Common myeloid progenitor, CD34-positive (primary cell): Measurements from ENCODE around the gene POLD1. TPM values are rescaled to one million over a fixed set of nuclear protein-coding genes. Genes with fewer than 3 reads are reported as not detected.
A peak's percentile ranks its signal among the peaks of the same experiment; 100 is the strongest.
"Not testable (repeated sequence)": the region's sequence is repeated elsewhere in the genome, so short reads cannot be mapped to it uniquely, and the experiment has no call there.

Experiments used
- CTCF ChIA-PET: fragments of 350-600 bp; sonication (Branson Sonifier 250); formaldehyde crosslinking; loops from one replicate; lab custom pipeline; 2021; ENCODE audit warnings: antibody characterized with exemption; lab: Charles Lee
- POLR2A ChIA-PET: fragments of 350-600 bp; sonication (Branson Sonifier 250); formaldehyde crosslinking; loops from one replicate; lab custom pipeline; 2021; ENCODE audit warnings: antibody characterized with exemption; lab: Charles Lee
- DNase-seq, 3 donors: peaks; one replicate each; pipeline versions ENCODE4 v3.0.0 to v3.0.0-alpha.2; 2013
- H3K27ac ChIP-seq, 2 experiments: 1 replicate in 1 of 2; 2 replicates in 1 of 2; pipeline ENCODE4 v1.7.0; 2013; ENCODE audit warnings: inconsistent platforms in 2 of 2, low read length in 2 of 2, mild to moderate bottlenecking in 2 of 2, low read depth in 1 of 2, moderate library complexity in 1 of 2; ENCODE audit not compliant: severe bottlenecking in 2 of 2, insufficient read depth in 1 of 2, poor library complexity in 1 of 2
- H3K27me3 ChIP-seq, 5 experiments: replicated peaks in 2 of 5; 1 replicate in 3 of 5; 2 replicates in 2 of 5; pipeline versions ENCODE4 v1.6.1 to v1.7.0; 2013; ENCODE audit warnings: low read length in 4 of 5, mild to moderate bottlenecking in 2 of 5, moderate library complexity in 2 of 5, inconsistent platforms in 1 of 5; ENCODE audit not compliant: insufficient read depth in 5 of 5, control insufficient read depth in 4 of 5
- H3K36me3 ChIP-seq, 4 experiments: 1 replicate in 2 of 4; 2 replicates in 2 of 4; pipeline versions ENCODE4 v1.6.1 to v1.7.0; 2013; ENCODE audit warnings: low read length in 3 of 4, control low read depth in 1 of 4, mild to moderate bottlenecking in 1 of 4; ENCODE audit not compliant: control insufficient read depth in 4 of 4, insufficient read depth in 4 of 4
- H3K4me1 ChIP-seq, 4 experiments: 1 replicate in 3 of 4; 2 replicates in 1 of 4; pipeline versions ENCODE4 v1.6.1 to v1.7.1; 2013; ENCODE audit warnings: low read length in 3 of 4, mild to moderate bottlenecking in 3 of 4, control low read depth in 1 of 4, inconsistent platforms in 1 of 4, moderate library complexity in 1 of 4; ENCODE audit not compliant: control insufficient read depth in 4 of 4, insufficient read depth in 4 of 4; ENCODE audit errors: control extremely low read depth in 1 of 4
- H3K4me3 ChIP-seq, 7 experiments: 1 replicate in 4 of 7; 2 replicates in 3 of 7; pipeline versions ENCODE4 v1.5.1 to v1.7.0; 2013; ENCODE audit warnings: mild to moderate bottlenecking in 7 of 7, low read length in 6 of 7, moderate library complexity in 6 of 7, inconsistent platforms in 2 of 7, low read depth in 2 of 7, control low read depth in 1 of 7; ENCODE audit not compliant: insufficient read depth in 4 of 7, control insufficient read depth in 1 of 7; ENCODE audit errors: extremely low read depth in 1 of 7
- H3K9me3 ChIP-seq, 5 experiments: 1 replicate in 4 of 5; 2 replicates in 1 of 5; pipeline versions ENCODE4 v1.6.1 to v1.7.1; 2013; ENCODE audit warnings: low read length in 4 of 5, mild to moderate bottlenecking in 2 of 5, inconsistent platforms in 1 of 5, low read depth in 1 of 5, moderate library complexity in 1 of 5; ENCODE audit not compliant: control insufficient read depth in 4 of 5, insufficient read depth in 2 of 5; ENCODE audit errors: control extremely low read depth in 1 of 5
- WGBS: methylation state at CpG from one replicate; pipeline ENCODE4 v1.1.5; 2013; ENCODE audit not compliant: insufficient coverage; 5-methylcytosine and 5-hydroxymethylcytosine counted together
- polyA plus RNA-seq: library from polyadenylated mRNA; unstranded; fragments of 120-200 nt; gene quantifications from one replicate; pipeline ENCODE4 v1.2.1, GENCODE V29; 2013

The POLD1 gene
- polyA plus RNA-seq, result 28.5 TPM

DNA sequence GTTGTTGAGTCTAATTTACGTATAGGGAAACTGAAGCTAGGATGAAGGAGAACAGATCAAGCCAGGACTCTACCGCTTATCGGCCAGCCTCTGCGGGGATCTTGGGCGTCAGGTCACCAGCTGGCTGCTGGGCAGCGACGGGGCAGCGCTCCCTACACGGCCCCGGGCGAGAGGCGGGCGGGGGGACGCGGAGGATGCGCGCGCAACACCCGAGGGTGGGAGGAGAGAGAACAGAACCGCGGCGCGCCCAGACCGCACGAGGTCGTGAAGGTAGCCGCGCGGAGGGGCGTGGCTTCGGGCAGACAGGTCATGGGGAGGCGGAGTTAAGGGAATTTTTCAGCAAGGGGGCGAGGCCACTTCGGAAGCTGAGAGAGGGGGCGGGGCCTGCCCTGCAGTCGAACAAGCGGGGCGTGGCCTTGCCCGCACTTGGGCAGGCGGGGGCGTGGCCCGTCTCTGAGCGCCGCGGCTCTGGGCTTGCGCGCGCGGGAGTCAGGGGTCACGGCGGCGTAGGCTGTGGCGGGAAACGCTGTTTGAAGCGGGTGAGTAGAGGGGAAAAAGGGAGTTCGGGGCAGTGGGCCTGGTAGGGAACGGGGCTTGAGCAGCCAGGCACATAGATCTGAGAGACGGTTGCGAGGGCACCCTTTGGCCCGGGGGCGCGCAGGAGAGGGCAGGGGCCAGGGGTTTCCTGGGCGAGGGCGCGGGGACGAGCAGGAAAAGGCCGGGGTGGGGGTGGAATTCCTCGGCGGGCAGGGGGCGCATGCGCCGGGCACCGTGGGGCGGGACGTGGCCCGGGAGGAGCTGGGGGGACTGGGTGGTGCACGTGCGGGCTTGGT, at the start of gene POLD1:
Gene POLD1 (plus strand): TSS at position 496 of the 833 bp plus-strand sequence. CDS start 14,505 bp downstream, outside the sequence.
- H3K4me1 ChIP-seq, result peaks cover 2 to 37% (median 18%) of the 10 kb centered on the region in 4 experiments
- DNase-seq, result peak; percentile 97 to 99 (median 98)
- H3K4me3 ChIP-seq, result peak within 1 kb of the TSS; percentile 43 to 86 (median 77)
- no peaks in the 10 kb centered on the region for H3K9me3 ChIP-seq
- ChIA-PET POLR2A (interaction anchor here (1.3 kb wide), 1 partner anchor 31 kb away, joined by 4 read pairs; no protein-coding TSS in a partner anchor), CTCF (interaction anchor here (1.7 kb wide), 1 partner anchor 31 kb away, joined by 5 read pairs; no protein-coding TSS in a partner anchor)
- peak within 1 kb of the TSS; percentile 2 to 73 for H3K27ac ChIP-seq
- WGBS, result under 1% methylated on average over 75 of the region's 78 CpGs
- no peaks in the 10 kb centered on the region for H3K27me3 ChIP-seq
- peaks cover 4 to 56% (median 36%) of the 10 kb centered on the region in 4 experiments for H3K36me3 ChIP-seq

DNA sequence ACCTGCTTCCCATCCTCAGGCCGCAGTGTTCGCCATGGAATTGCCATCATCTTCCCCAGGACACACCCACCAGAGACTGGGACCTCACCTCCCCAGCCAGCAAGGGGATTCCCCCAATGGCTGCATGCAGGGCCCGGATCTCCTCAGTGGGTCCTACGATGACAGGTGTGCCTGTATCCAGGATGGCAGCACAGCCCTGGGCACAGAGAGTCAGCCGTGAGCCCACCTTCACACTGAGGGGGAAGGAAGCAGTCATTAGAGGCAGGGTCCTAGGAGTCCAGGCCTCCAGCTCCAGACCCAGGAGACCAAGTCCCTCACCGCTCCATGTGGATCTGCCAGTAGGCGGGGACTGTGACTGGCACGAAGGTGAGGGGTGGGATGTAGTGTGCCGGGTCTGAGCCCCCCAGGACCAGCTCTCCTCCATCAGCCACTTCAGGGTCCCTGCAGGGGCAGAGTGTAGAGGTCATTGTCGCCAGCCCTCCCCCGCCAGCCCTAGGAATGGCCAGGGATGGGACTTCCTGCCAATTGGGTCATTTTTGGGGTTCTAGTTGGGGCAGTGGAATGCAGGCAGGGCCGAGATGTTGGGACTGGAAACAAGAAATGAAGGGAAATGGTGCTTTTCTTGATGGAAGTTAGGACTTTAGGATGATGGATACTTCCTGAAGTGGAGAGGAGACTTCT, 49.3 kb upstream of the POLD1 start:
- Histone ChIP-seq H3K9me3 (peaks cover 0 to 8% (median under 1%) of the 10 kb centered on the region in 5 experiments), H3K36me3 (no peaks in the 10 kb centered on the region), H3K4me1 (peaks cover 2 to 39% (median 22%) of the 10 kb centered on the region in 4 experiments), H3K4me3 (no peak overlapping the region), H3K27me3 (peaks cover 0 to 35% (median 23%) of the 10 kb centered on the region in 5 experiments), H3K27ac (no peak overlapping the region)
- WGBS, result 96% methylated on average over 8 of the region's 12 CpGs
- POLR2A ChIA-PET, result no interaction called here
- DNase-seq, result no peak
- CTCF ChIA-PET, result no interaction called here

DNA sequence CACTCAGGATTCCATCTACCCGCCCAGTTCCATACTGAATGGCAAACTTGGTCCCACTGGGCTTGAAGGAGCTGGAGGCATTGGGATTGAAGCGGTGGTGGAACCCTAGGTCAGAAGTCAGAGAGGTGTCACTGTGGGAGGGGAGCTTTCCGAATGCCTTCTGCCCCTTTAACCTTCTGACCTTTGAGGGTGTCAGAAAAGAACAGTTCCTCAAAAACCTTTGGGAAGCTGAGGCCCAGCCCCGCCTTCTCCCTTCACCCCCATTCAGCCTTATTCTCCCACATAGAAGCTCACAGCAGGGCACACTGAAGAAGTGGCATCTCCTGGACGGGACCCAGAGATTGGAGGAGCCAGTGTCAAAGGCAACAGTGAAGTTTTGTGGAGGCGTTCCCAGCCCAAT, 47.1 kb upstream of the POLD1 start:
- H3K27ac ChIP-seq, DNase-seq, H3K9me3 ChIP-seq, POLR2A ChIA-PET, H3K4me3 ChIP-seq, H3K36me3 ChIP-seq: not testable (repeated sequence)
- Histone ChIP-seq H3K4me1 (peaks cover 0 to 21% (median 14%) of the 10 kb centered on the region in 4 experiments), H3K27me3 (peaks cover 0 to 19% (median 13%) of the 10 kb centered on the region in 5 experiments)
- CTCF ChIA-PET, result interaction anchor here (1.1 kb wide), 1 partner anchor 14 kb away, joined by 3 read pairs; no protein-coding TSS in a partner anchor
- 100% methylated on average over 1 of the region's 6 CpGs for WGBS

DNA sequence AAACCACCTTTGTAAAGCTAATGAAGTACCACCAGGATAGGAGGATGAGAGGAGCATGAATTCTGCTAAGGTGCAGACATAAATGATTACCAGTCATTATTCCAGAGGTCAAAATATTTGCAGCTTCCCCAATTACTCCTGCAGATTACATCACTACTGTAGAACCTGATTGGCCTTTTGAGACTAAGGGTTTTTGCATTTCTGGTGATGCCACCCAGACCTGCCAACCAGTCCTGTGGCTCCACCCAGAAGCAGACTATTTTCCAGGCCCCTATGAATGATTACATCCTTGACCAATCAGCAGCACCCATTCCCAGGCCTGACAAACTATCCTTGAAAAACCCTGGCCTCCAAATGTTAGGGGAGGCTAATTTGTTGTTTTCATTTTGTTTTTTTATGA, 43.8 kb upstream of the POLD1 start:
- no peaks in the 10 kb centered on the region for H3K4me1 ChIP-seq
- H3K36me3 ChIP-seq, result no peaks in the 10 kb centered on the region
- no peak overlapping the region for H3K27ac ChIP-seq
- H3K27me3 ChIP-seq, result peaks cover 0 to 1% (median 0%) of the 10 kb centered on the region in 5 experiments
- ChIA-PET CTCF (no interaction called here), POLR2A (interaction anchor here (0.8 kb wide), 1 partner anchor 11 kb away, joined by 4 read pairs; no protein-coding TSS in a partner anchor)
- H3K9me3 ChIP-seq, result peaks cover 0 to 13% (median 7%) of the 10 kb centered on the region in 5 experiments
- no peak overlapping the region for H3K4me3 ChIP-seq
- no peak for DNase-seq

DNA sequence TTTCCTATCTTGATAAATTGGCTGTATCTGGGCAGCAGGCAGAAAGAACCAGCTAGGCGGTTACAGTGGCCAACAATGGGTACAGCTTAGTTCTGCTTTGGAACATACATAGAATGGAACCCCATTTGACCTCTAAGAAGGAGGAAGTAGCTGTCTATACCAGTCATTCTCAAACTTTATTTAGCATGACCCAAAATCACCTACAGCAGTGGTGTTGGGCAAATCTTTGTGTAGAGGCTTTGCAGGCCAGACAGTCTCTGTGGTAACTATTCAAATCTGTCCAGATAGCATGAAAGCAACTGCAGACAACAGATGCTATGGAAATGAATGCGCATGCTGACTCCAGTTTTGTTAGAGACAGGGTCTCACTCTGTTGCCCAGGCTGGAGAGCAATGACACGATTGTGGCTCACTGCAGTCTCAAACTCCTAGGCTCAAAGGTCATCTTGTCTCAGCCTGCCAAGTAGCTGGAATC, 43.0 kb upstream of the POLD1 start:
- Histone ChIP-seq H3K4me1 (no peaks in the 10 kb centered on the region), H3K27me3 (no peaks in the 10 kb centered on the region), H3K27ac (no peak overlapping the region), H3K9me3 (peaks cover 0 to 15% (median 9%) of the 10 kb centered on the region in 5 experiments), H3K4me3 (no peak overlapping the region), H3K36me3 (no peaks in the 10 kb centered on the region)
- ChIA-PET POLR2A (interaction anchor here (0.8 kb wide), 1 partner anchor 10 kb away, joined by 4 read pairs; no protein-coding TSS in a partner anchor), CTCF (interaction anchor here (0.6 kb wide), 1 partner anchor 16 kb away, joined by 4 read pairs; no protein-coding TSS in a partner anchor)
- 90% methylated on average over 3 of the region's 3 CpGs for WGBS
- no peak for DNase-seq

DNA sequence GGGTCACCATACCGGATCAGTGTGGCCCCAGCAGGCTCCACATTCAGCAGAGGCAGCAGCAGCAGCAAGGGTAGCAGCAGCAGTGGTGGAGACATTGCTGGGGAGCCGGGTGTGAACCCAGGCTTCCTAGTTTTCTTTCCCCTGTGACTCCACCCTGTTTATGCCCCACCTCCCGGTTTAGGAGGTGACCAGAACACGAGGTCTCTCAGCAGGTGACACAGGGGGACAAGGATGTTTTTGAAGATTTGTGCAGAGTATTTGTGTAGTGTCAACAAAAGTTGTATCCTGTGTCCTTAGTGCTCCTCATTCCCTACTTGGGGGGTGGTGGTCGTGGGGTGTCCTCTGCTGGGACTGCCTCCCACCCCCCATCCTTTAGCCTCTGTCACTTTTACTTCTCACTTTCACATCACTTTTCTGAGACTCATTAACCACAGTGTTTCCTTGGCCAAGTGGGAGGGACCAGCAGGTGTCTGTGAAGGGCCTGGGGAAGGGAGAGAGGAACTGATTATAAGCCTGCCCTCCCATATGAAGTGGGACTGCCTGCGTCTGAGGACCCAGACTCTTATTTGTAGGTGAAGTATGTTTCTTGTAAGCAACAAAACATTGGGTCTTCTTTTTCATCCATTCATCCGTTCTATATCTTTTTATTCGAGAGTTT, 39.4 kb upstream of the POLD1 start:
- Histone ChIP-seq H3K27ac (no peak overlapping the region), H3K9me3 (peaks cover 0 to 15% (median 9%) of the 10 kb centered on the region in 5 experiments), H3K4me3 (no peak overlapping the region), H3K27me3 (peaks cover 0 to 3% (median 0%) of the 10 kb centered on the region in 5 experiments), H3K4me1 (no peaks in the 10 kb centered on the region), H3K36me3 (no peaks in the 10 kb centered on the region)
- WGBS, result 90% methylated on average over 2 of the region's 8 CpGs
- ChIA-PET POLR2A (no interaction called here), CTCF (no interaction called here)
- peak in 1 of 3 donors; percentile 38 for DNase-seq
